HG03159 (cell line): ENCODE results near the gene ZMAT3.

Experiments used
- ATAC-seq: cut with Tn5 transposase; IDR thresholded peaks from one replicate; pipeline ENCODE4 v1.9.1; 2021; ENCODE audit warnings: mild to moderate bottlenecking, moderate library complexity; ENCODE audit not compliant: unreplicated experiment

ZMAT3 gene

DNA sequence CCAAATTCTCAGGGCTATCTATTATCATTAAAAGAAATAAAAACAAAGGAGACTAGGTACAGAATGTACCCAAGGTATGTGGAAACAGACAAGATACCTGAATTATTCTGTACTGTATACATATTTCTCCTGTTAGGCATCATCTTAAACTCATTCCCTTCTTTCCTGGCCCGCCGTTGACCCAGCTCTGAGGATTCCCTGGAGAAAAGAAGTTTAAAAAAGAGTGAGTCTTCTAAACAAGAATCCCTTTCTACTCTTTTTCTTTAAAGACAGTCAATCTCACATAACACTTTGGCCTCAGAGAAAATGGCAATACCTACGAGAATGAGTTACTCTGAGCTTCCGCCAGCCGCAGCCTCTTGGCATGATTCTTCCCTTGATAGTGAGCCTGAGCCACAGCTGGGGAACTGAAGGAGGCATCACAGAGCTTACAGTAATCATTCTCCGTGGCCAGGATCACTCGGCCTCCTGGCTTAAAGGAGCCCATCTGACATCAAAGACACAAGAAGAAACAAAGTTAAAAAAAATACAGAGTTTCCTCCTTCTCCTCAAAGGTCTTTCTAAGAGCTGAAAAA is 44.2 kb downstream of the ZMAT3 start:
- no peak for ATAC-seq

- ATAC-seq = no peak
Measured at GRCh38 chr3:179026636-179027035, 45.0 kb downstream of the ZMAT3 start.

- ATAC-seq = no peak
Measured at GRCh38 chr3:179021119-179021903, 50.3 kb downstream of the ZMAT3 start.

- no peak for ATAC-seq
Measured at GRCh38 chr3:179020112-179020511, 51.5 kb downstream of the ZMAT3 start.

DNA sequence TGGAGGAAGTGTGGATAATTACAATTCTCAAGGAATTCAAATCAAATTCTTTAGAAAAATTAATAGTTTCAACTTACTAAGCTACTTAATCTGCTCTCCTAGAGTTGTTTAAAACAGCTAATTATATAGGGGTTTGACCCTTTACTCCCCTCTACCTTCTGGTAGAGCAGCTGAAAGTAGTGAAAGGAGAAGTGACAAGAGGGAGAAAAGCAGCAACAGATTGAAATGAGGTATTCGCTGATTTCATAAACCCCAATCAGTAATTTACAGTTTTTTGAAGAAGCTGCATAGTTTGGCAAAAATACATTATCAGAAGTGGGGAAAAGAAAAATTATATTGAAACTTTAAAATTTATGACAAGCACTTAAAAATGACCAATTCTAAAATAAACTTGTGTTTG is 52.8 kb downstream of the ZMAT3 start:
- peak; percentile 27 for ATAC-seq

- ATAC-seq = peak; percentile 62
Measured at GRCh38 chr3:179016979-179017670, 54.5 kb downstream of the ZMAT3 start.

DNA sequence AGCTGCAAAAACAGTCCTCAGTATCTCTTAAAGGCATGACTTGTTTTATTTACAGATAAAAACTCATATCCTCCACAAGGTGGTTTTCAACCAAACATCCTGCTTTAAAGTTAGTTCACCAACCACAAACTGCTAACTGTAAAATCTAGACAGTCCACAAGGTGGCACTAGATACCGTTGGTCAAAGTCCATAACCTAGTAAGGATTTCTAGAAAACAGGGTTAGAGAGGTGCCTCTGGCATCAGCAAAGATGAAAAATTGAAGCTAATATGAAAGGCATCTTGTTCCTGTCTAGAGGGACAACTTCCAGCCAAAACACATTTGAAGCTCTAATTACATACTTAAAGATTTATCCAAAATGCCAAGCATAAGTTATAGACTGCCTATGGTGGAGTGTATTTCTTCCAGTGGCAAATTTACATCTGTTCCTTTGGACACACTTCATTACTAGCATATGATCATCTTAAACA is 56.0 kb downstream of the ZMAT3 start:
- peak; percentile 59 for ATAC-seq

GRCh38 chr3:179005706-179006105 is 65.9 kb downstream of the ZMAT3 start:
- ATAC-seq = no peak

- ATAC-seq = no peak
Measured at GRCh38 chr3:179005213-179005612, 66.4 kb downstream of the ZMAT3 start.

- no peak for ATAC-seq
Measured at GRCh38 chr3:179000659-179001058, 71.0 kb downstream of the ZMAT3 start.

DNA sequence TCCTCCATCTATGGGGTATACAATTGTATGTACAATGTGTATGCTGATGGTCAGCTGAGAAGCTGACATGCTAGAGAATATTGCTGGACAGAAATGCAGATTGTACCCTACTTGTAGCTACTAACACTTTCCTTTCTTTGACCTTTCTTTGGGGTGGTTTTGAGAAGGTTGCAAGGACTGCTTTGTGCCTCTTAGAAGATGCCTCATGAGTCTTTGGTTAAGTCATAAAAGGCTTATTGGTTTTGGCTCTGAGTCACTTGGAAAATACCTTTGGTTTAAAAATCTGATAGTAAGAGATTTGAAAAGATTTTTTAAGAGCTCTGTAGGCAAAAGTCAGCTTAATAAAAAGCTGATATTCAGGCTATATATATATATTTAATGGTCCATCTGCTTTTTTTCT is 71.5 kb downstream of the ZMAT3 start:
- peak; percentile 58 for ATAC-seq

GRCh38 chr3:178996399-178996798 is 75.2 kb downstream of the ZMAT3 start:
- no peak for ATAC-seq

GRCh38 chr3:178990293-178990692 is 81.3 kb downstream of the ZMAT3 start:
- no peak for ATAC-seq

- ATAC-seq = no peak
Measured at GRCh38 chr3:178989821-178990220, 81.8 kb downstream of the ZMAT3 start.

GRCh38 chr3:178987745-178988144 is 83.9 kb downstream of the ZMAT3 start:
- no peak for ATAC-seq

DNA sequence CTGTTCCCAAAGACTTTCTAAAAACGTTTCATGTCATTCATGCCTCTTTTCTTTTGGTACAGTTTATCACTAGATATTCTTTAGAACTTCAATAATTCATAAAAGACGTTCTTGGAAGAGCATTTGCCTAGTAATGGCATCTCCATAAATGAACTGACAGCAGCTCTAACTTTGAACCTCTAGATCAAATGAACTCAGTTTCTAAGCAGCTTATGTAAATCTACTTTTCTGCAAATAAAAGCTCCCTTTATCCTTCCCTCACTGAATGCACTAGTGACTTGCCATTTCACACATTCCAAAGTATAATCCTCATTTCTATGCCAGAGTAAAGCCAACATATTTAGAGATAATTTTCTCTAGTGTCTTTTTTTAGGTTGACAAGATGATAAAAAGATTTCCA is 85.2 kb downstream of the ZMAT3 start:
- ATAC-seq = no peak

- ATAC-seq = peak; percentile 90
Measured at GRCh38 chr3:178982137-178982536, 89.5 kb downstream of the ZMAT3 start.

DNA sequence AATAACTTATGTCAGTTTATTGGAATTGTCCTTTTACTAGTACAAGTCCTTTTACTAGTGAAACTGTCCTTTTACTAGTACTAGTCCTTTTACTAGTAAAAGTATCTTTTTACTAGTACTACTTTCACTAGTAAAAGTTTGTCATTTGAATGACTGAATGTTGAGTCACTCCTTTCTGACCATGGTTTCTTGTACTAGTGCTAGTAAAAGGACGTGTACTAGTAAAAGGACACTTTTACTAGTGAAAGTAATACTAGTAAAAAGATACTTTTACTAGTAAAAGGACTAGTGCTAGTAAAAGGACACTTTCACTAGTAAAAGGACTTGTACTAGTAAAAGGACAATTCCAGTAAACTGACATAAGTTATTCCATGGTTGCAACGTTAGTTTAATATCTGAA is 96.3 kb downstream of the ZMAT3 start:
- no peak for ATAC-seq

DNA sequence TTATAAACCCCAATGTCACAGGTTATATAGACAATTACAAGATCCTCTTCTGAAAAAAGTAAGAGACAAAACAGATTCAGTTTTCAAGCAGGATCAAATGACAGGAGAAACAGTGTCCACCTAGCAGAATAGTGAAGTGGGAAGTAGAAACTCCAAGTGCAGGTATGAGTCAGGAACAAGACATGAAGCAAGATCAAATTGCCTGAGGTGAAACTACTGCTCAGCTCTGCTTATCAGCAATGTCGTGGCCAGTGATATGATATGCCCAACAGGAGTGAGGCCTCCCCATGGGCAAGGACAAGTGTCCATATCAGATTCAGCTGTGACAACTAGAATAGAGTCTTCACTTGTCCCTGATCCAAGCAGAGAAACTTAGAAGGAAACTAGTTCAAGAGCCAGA is 100.0 kb downstream of the ZMAT3 start:
- no peak for ATAC-seq

DNA sequence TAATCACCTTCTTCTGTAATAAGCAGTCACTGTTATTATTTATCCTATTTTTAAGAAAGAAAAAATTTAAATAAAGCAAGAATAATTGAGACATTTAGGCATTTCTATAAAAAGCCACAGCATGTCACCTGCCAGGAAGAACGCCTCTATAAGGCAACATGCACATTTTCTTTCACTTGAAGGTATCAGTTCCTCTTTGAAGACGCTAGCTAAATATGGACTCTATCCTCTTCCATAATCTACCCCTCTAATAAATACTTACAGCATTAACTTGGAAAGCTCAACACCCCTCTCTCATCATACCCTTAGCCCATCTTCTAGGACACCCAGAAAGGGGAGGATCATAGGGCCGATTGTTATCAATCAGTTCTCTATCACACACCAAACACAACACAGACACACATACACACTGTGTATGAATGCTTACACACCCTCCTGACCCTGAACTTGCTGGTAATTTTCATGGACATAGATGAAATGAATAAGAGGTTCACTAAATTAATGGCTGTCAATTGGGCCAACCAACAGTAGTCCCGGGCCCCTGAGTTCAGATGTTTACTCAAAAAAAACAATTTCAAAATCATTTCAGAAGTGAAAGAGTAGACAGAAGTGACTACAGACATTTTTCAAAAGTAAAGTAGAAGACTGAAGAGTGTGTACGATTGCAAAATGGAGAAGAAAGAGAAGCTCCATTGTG is 102.5 kb downstream of the ZMAT3 start:
- ATAC-seq = peak; percentile 94
